Suprapubic skin (tissue), 3 donors: ENCODE results near the gene MLEC.

ENCODE experiments used
- POLR2AphosphoS5 ChIP-seq, 3 donors: sonication (generic); formaldehyde crosslinking; IDR thresholded peaks; one replicate each; pipeline ENCODE4 v1.6.1; 2017; ENCODE audit warnings: antibody characterized with exemption in 3 of 3
- TF ChIP-seq, protein P1 (sequence below), 2 donors: fragments of 200-600 bp in 1 of 2; fragments of 450-650 bp in 1 of 2; sonication (generic) in 1 of 2; IDR thresholded peaks; one replicate each; pipeline ENCODE4 v1.5.1; 2016 to 2019; ENCODE audit warnings: antibody characterized with exemption in 2 of 2, mild to moderate bottlenecking in 1 of 2, moderate library complexity in 1 of 2

DNA sequence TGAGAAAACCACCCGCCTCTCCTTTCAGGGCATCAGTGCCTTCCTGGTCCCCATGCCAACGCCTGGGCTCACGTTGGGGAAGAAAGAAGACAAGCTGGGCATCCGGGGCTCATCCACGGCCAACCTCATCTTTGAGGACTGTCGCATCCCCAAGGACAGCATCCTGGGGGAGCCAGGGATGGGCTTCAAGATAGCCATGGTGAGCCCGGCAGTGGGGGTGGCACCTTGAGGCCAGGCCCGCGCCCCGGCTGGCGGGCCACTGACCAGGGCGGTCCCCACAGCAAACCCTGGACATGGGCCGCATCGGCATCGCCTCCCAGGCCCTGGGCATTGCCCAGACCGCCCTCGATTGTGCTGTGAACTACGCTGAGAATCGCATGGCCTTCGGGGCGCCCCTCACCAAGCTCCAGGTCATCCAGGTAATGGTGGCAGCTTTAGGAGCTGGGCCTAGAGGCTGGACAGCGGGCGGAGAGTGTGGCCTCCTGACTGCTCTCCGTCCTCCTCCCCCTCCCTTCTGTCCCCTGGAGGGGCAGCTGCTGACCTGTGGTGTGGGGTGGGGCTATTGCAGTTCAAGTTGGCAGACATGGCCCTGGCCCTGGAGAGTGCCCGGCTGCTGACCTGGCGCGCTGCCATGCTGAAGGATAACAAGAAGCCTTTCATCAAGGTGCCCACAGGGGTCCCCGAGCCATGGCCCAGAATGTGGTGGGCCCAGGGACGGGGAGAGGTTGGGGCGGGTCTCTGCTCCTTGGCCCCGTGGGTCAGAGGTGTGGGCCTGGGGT lies 51.5 kb downstream of the MLEC start:
- TF ChIP-seq, protein P1, sequence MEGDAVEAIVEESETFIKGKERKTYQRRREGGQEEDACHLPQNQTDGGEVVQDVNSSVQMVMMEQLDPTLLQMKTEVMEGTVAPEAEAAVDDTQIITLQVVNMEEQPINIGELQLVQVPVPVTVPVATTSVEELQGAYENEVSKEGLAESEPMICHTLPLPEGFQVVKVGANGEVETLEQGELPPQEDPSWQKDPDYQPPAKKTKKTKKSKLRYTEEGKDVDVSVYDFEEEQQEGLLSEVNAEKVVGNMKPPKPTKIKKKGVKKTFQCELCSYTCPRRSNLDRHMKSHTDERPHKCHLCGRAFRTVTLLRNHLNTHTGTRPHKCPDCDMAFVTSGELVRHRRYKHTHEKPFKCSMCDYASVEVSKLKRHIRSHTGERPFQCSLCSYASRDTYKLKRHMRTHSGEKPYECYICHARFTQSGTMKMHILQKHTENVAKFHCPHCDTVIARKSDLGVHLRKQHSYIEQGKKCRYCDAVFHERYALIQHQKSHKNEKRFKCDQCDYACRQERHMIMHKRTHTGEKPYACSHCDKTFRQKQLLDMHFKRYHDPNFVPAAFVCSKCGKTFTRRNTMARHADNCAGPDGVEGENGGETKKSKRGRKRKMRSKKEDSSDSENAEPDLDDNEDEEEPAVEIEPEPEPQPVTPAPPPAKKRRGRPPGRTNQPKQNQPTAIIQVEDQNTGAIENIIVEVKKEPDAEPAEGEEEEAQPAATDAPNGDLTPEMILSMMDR (IDR thresholded peaks at IDR 0.05) = no peak
- no peak for TF ChIP-seq POLR2AphosphoS5 (IDR thresholded peaks at IDR 0.05)
